Left lung (tissue), 10 donors: ENCODE data around the gene APBA2. TPM values are rescaled to one million over a fixed set of nuclear protein-coding genes. Genes with fewer than 3 reads are reported as not detected.

ENCODE experiments used
- ATAC-seq: fragments of 200-7000 bp; cut with Tn5 transposase; one replicate; pipeline ENCODE4 v1.9.1; 2020; ENCODE audit warnings: moderate library complexity
- DNase-seq, 4 donors: peaks; one replicate each; pipeline ENCODE4 v3.0.0-alpha.2; 2013 to 2020
- H3K27ac ChIP-seq, 2 donors: fragments of 200-600 bp; sonication (generic) in 1 of 2; one replicate each; pipeline versions ENCODE4 v1.5.0 to v1.8.0; 2020 to 2021
- H3K27me3 ChIP-seq, 2 donors: fragments of 200-600 bp; sonication (generic) in 1 of 2; one replicate each; pipeline versions ENCODE4 v1.5.0 to v1.8.0; 2020 to 2021
- H3K36me3 ChIP-seq, 2 donors: fragments of 200-600 bp; sonication (generic) in 1 of 2; one replicate each; pipeline versions ENCODE4 v1.5.0 to v1.8.0; 2020 to 2021
- H3K4me1 ChIP-seq, 2 donors: fragments of 200-600 bp; one replicate each; pipeline ENCODE4 v1.8.0; 2021
- H3K4me3 ChIP-seq, 2 donors: fragments of 200-600 bp; sonication (generic) in 1 of 2; one replicate each; pipeline versions ENCODE4 v1.5.0 to v1.8.0; 2020 to 2021; ENCODE audit warnings: mild to moderate bottlenecking in 1 of 2
- H3K9me3 ChIP-seq, 2 donors: fragments of 200-600 bp; sonication (generic) in 1 of 2; one replicate each; pipeline versions ENCODE4 v1.5.0 to v1.8.0; 2020 to 2021
- intact Hi-C, 2 donors: fragments of 100-400 bp; cut with DNase I; formaldehyde crosslinking; loops; one replicate each; pipeline versions ENCODE4 v1.11.2 to v1.14.2; 2022
- polyA plus RNA-seq, 6 donors: library from polyadenylated mRNA; unstranded; fragments of 120-200 nt; gene quantifications; one replicate each; pipeline ENCODE4 v1.2.1, GENCODE V29; 2013; ENCODE audit not compliant: insufficient read length in 6 of 6
- total RNA-seq, 2 donors: library from RNA; stranded (reverse); fragmentation: NEBNext Ultra II Directional; extraction: Animal tissue kit (Norgen Biotek cat#: 25700); gene quantifications; one replicate each; pipeline ENCODE4 v1.2.1, GENCODE V29; 2021
- TF ChIP-seq, protein P1 (sequence below), 2 donors: fragments of 200-600 bp; sonication (generic) in 1 of 2; IDR thresholded peaks; one replicate each; pipeline versions ENCODE4 v1.5.0 to v1.8.0; 2021; ENCODE audit warnings: antibody characterized with exemption in 2 of 2
- donor health status: DM: no; HTN: yes; CAD: no.
- donor health status: DM: no; HTN: no; CAD: no.

Gene APBA2
- total and polyA plus RNA-seq, 8 donors = 3.9 to 18.4 (median 11.1) TPM

DNA sequence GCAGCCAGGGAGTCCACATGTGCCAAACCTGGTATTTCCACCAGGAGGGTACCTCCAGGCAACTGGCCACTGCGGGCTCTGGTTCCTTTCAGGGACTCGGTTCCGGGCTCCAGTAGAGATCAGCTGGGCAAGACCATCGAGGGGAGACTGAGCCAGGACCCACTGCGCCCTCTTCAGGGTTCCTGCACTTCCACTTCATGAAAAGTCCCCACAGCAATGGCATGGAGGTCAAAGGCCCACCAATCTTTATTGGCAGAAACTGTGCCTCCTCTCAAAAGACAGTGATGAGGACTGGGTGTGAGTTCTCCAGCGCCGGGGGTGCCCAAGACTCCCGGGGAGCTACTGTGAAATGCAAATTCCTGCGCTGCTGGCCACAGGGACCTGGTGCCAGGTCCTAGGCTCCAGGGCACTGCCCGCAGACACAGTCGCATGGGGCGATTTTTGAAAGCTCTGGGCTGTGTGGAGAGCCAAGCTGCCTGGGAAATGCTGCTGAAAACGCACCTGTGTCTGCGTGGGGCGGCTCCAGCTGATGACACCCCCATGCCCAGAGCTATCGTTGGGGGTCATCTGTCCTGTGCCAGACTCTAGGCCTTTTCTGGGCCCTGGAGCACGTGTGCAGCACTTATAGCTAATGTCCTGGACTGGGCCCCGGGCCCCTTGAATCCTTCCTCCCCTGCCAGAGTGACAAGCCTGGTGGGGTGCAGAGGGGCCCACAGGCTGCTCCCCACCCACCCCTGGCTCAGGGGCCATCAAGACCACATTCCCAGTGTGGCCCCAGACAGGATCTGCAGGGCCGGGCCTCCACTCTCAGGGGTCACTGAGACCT lies 239.8 kb downstream of the APBA2 start:
- ATAC-seq (no peak), DNase-seq (peak in 1 of 4 donors; percentile 69)
- Histone ChIP-seq H3K36me3 (no peaks in the 10 kb centered on the region), H3K9me3 (no peaks in the 10 kb centered on the region), H3K4me1 (no peaks in the 10 kb centered on the region), H3K4me3 (no peak overlapping the region), H3K27ac (no peak overlapping the region), H3K27me3 (no peaks in the 10 kb centered on the region)
- intact Hi-C loops = no loop called here
- TF ChIP-seq, protein P1, sequence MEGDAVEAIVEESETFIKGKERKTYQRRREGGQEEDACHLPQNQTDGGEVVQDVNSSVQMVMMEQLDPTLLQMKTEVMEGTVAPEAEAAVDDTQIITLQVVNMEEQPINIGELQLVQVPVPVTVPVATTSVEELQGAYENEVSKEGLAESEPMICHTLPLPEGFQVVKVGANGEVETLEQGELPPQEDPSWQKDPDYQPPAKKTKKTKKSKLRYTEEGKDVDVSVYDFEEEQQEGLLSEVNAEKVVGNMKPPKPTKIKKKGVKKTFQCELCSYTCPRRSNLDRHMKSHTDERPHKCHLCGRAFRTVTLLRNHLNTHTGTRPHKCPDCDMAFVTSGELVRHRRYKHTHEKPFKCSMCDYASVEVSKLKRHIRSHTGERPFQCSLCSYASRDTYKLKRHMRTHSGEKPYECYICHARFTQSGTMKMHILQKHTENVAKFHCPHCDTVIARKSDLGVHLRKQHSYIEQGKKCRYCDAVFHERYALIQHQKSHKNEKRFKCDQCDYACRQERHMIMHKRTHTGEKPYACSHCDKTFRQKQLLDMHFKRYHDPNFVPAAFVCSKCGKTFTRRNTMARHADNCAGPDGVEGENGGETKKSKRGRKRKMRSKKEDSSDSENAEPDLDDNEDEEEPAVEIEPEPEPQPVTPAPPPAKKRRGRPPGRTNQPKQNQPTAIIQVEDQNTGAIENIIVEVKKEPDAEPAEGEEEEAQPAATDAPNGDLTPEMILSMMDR (IDR thresholded peaks at IDR 0.05) = no peak

DNA sequence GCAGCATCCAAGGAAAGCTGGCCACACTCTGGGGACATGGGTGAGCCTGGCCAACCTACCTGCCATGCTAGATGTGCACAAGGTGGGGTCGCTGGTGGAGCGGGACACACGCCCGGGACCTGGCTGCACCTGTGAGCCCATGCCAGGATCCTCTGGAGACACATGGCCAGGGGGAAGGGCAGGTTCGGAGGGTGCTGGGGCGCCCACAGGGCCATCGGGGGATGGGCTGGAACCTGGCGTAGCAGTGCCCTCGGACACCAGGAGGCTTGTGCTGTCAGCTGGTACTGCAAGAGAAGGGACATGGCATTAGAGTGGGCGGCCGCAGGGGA lies 240.4 kb downstream of the APBA2 start:
- Histone ChIP-seq H3K4me1 (no peaks in the 10 kb centered on the region), H3K27ac (no peak overlapping the region), H3K36me3 (no peaks in the 10 kb centered on the region), H3K9me3 (no peaks in the 10 kb centered on the region), H3K4me3 (no peak overlapping the region), H3K27me3 (no peaks in the 10 kb centered on the region)
- ATAC-seq (no peak), DNase-seq (peak in 1 of 4 donors; percentile 67)
- TF ChIP-seq, protein P1 (IDR thresholded peaks at IDR 0.05) = no peak
- intact Hi-C loops = no loop called here

DNA sequence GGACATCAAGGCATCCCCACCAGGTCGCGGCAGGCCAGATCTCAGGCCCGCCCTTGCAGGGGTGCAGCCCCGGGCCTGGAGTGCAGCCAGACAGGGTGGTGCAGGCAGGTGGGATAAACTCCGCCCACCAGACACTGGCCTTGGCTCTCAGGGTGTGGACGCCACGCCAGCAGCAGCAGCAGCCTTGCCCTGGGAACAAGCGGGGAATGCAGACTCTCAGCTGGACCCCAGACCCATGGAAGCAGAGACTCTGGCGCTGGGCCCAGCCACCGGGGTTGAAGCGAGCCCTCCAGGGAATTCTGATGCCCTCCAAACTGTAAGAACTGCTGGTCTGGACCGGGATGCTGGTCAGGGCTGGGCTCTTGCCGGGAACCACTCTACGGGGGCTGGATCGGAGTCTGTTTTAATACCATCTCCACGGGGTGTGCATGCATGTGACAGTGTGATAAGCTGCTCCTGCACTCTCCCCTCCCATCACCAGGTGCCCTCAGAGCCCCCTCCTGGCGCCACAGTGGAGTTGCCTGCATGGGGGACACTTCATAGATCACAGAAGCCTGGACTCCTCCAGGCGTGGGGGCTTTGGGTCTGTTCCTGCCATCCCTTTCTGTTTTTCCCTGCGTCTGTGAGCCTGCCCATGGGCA lies 241.2 kb downstream of the APBA2 start:
- no peak overlapping the region for H3K4me3 ChIP-seq
- TF ChIP-seq, protein P1 (IDR thresholded peaks at IDR 0.05) = no peak
- intact Hi-C loops = no loop called here
- no peak for ATAC-seq
- no peaks in the 10 kb centered on the region for H3K4me1 ChIP-seq
- DNase-seq = peak in 1 of 4 donors; percentile 67
- no peak overlapping the region for H3K27ac ChIP-seq
- H3K27me3 ChIP-seq = no peaks in the 10 kb centered on the region
- no peaks in the 10 kb centered on the region for H3K9me3 ChIP-seq
- H3K36me3 ChIP-seq = no peaks in the 10 kb centered on the region

DNA sequence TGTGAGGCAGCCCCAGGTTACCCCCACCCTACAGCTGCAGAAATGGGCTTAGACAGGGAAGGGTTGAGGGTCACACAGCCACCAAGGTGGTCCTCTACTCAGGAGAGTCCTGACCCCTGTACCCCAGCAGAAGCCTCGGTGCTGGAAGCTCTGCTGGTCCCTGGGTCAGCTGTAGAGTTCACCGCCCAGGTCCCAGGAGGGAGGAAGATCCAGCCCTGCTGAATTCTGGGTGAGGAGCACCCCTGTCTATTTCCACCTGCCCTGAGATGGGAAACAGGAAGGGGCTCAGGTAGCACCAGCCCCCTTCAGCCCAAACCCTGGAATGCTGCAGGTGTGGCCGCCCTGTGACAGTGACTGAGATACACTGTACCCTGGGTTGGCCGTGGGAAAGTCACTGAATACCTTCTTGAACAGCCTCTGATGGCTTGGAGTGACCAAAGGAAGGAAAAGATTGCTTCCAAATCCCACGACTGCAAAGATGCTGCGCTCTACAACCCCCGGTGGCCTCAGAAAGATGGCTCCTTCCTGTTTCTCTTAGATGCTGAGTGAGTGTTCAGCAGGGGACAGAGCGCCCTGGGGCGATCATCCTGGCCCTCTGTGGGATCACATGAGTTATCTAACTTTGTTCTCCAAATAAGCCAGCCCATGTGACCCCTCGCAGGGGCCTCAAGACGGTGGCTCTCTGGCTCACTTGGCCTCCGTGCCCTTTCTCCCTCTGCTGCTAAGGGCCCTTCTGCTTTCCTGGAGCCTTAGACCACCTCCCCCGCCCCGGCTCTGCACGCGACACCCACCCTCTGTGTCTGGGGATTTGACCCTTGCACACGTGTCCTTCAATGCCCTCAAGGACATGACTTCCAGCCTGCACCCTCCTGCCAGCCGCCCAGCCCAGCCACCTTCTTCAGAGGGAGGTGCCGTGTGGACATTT lies 242.0 kb downstream of the APBA2 start:
- TF ChIP-seq, protein P1 (IDR thresholded peaks at IDR 0.05) = no peak
- Histone ChIP-seq H3K9me3 (no peaks in the 10 kb centered on the region), H3K4me1 (no peaks in the 10 kb centered on the region), H3K36me3 (no peaks in the 10 kb centered on the region), H3K27ac (no peak overlapping the region), H3K4me3 (no peak overlapping the region), H3K27me3 (no peaks in the 10 kb centered on the region)
- intact Hi-C loops = no loop called here
- ATAC-seq (no peak), DNase-seq (peak in 1 of 4 donors; percentile 62)
